CD14-positive monocyte (primary cell): ENCODE data around the gene ESD. TPM values are rescaled to one million over a fixed set of nuclear protein-coding genes. Genes with fewer than 3 reads are reported as not detected.

Experiments used
- DNase-seq, 3 donors: peaks; one replicate each; pipeline ENCODE4 v3.0.0-alpha.2; 2011 to 2022
- H2AFZ ChIP-seq: 2 replicates; pipeline ENCODE4 v1.6.0; 2012; ENCODE audit warnings: mild to moderate bottlenecking, low read depth, low read length, inconsistent platforms; ENCODE audit not compliant: insufficient read depth, poor library complexity, severe bottlenecking
- H3K27ac ChIP-seq, 2 donors: 1 replicate in 1 of 2; 2 replicates in 1 of 2; pipeline ENCODE4 v1.5.1; 2012 to 2013; ENCODE audit warnings: low read length in 2 of 2, control low read depth in 1 of 2, inconsistent platforms in 1 of 2, low read depth in 1 of 2, mild to moderate bottlenecking in 1 of 2
- H3K27me3 ChIP-seq, 2 donors: one replicate each; pipeline versions ENCODE4 v1.6.0 to v1.6.1; 2011 to 2013; ENCODE audit warnings: low read length in 2 of 2; ENCODE audit not compliant: control insufficient read depth in 2 of 2, insufficient read depth in 2 of 2
- H3K36me3 ChIP-seq, 2 donors: replicated peaks in 1 of 2; 1 replicate in 1 of 2; 2 replicates in 1 of 2; pipeline versions ENCODE4 v1.5.1 to v1.6.1; 2012 to 2013; ENCODE audit warnings: low read length in 2 of 2, control low read depth in 1 of 2, inconsistent platforms in 1 of 2, mild to moderate bottlenecking in 1 of 2; ENCODE audit not compliant: insufficient read depth in 2 of 2, control insufficient read depth in 1 of 2
- H3K4me1 ChIP-seq, 2 donors: 1 replicate in 1 of 2; 2 replicates in 1 of 2; pipeline versions ENCODE4 v1.5.1 to v1.6.1; 2012 to 2013; ENCODE audit warnings: low read length in 2 of 2, control low read depth in 1 of 2, inconsistent platforms in 1 of 2, mild to moderate bottlenecking in 1 of 2, moderate library complexity in 1 of 2; ENCODE audit not compliant: insufficient read depth in 2 of 2, control insufficient read depth in 1 of 2
- H3K4me2 ChIP-seq: replicated peaks from 2 replicates; pipeline ENCODE3; 2012; ENCODE audit warnings: low read length, moderate library complexity, mild to moderate bottlenecking; ENCODE audit not compliant: poor library complexity, severe bottlenecking; ENCODE audit errors: extremely low read depth
- H3K4me3 ChIP-seq, 3 experiments: fragments of 200-600 bp in 1 of 3; sonication (generic) in 1 of 3; replicated peaks in 1 of 3; 1 replicate in 2 of 3; 2 replicates in 1 of 3; pipeline ENCODE4 v1.5.1; 2011 to 2013; ENCODE audit warnings: low read length in 3 of 3, mild to moderate bottlenecking in 3 of 3, control low read depth in 2 of 3, low read depth in 2 of 3, inconsistent platforms in 1 of 3, moderate library complexity in 1 of 3
- H3K79me2 ChIP-seq: 2 replicates; pipeline ENCODE4 v1.6.0; 2012; ENCODE audit warnings: mild to moderate bottlenecking, control low read depth, inconsistent platforms, low read length, moderate library complexity; ENCODE audit not compliant: insufficient read depth
- H3K9ac ChIP-seq: 2 replicates; pipeline ENCODE4 v1.6.0; 2017; ENCODE audit warnings: low read length, mild to moderate bottlenecking; ENCODE audit not compliant: insufficient read depth, poor library complexity, severe bottlenecking
- H3K9me3 ChIP-seq, 2 donors: replicated peaks in 1 of 2; 1 replicate in 1 of 2; 2 replicates in 1 of 2; pipeline versions ENCODE4 v1.5.1 to v1.6.1; 2012 to 2013; ENCODE audit warnings: low read length in 2 of 2, control low read depth in 1 of 2; ENCODE audit not compliant: control insufficient read depth in 1 of 2, insufficient read depth in 1 of 2
- H4K20me1 ChIP-seq: 2 replicates; pipeline ENCODE4 v1.6.0; 2012; ENCODE audit warnings: mild to moderate bottlenecking, low read length, control low read depth, moderate library complexity; ENCODE audit not compliant: insufficient read depth
- H3K27ac Mint-ChIP-seq, 7 donors: one replicate each; pipeline ENCODE4 v1.8.0; 2020; ENCODE audit warnings: mild to moderate bottlenecking in 7 of 7, mixed read lengths in 7 of 7, moderate library complexity in 6 of 7, inconsistent platforms in 2 of 7
- H3K27me3 Mint-ChIP-seq, 3 donors: one replicate each; pipeline ENCODE4 v1.8.0; 2021 to 2022; ENCODE audit warnings: low read depth in 3 of 3, mild to moderate bottlenecking in 3 of 3, mixed read lengths in 3 of 3, moderate library complexity in 3 of 3, inconsistent platforms in 1 of 3
- H3K36me3 Mint-ChIP-seq, 2 donors: one replicate each; pipeline ENCODE4 v1.8.0; 2020; ENCODE audit warnings: mixed read lengths in 2 of 2, inconsistent platforms in 1 of 2, mild to moderate bottlenecking in 1 of 2
- H3K4me1 Mint-ChIP-seq: one replicate; pipeline ENCODE4 v1.8.0; 2020; ENCODE audit warnings: mild to moderate bottlenecking, mixed read lengths
- H3K4me3 Mint-ChIP-seq, 2 donors: one replicate each; pipeline ENCODE4 v1.8.0; 2020; ENCODE audit warnings: mild to moderate bottlenecking in 2 of 2, mixed read lengths in 2 of 2, moderate library complexity in 1 of 2
- H3K9me3 Mint-ChIP-seq, 7 donors: one replicate each; pipeline ENCODE4 v1.8.0; 2020 to 2022; ENCODE audit warnings: mixed read lengths in 7 of 7, mild to moderate bottlenecking in 6 of 7, moderate library complexity in 6 of 7, inconsistent platforms in 2 of 7
- CTCF ChIP-seq: fragments of 200-600 bp; IDR thresholded peaks from one replicate; pipeline ENCODE4 v1.8.0; 2022; ENCODE audit warnings: antibody characterized with exemption, mild to moderate bottlenecking
- WGBS: methylation state at CpG from one replicate; pipeline ENCODE4 v1.1.5; 2013; ENCODE audit warnings: missing lambda C conversion rate; ENCODE audit not compliant: insufficient coverage; 5-methylcytosine and 5-hydroxymethylcytosine counted together
- intact Hi-C, 2 donors: fragments of 100-400 bp; cut with micrococcal nuclease; formaldehyde crosslinking; loops; one replicate each; pipeline versions ENCODE4 v1.15.0 to v1.15.1; 2023
- polyA plus RNA-seq, 3 donors: library from polyadenylated mRNA; depleted of rRNA in 1 of 3; unstranded in 2 of 3; stranded (reverse) in 1 of 3; fragments of 300-500 nt in 2 of 3; fragments of >200 nt in 1 of 3; fragmentation: Illumina TruSeq in 2 of 3; gene quantifications; 1 replicate in 2 of 3; 2 replicates in 1 of 3; pipeline ENCODE4 v1.2.3, GENCODE V29; 2012 to 2021

Gene ESD
- polyA plus RNA-seq, 3 donors, result 46.8 to 147 (median 139) TPM

- no peak overlapping the region for H3K27ac Mint-ChIP-seq
- Histone ChIP-seq H3K27me3 (peaks cover 10 to 14% of the 10 kb centered on the region in 2 donors), H4K20me1 (peaks cover 8% of the 10 kb centered on the region), H3K36me3 (peaks cover 4 to 30% of the 10 kb centered on the region in 2 donors), H3K4me3 (no peak overlapping the region), H3K27ac (no peak overlapping the region), H3K4me1 (peaks cover 29 to 34% of the 10 kb centered on the region in 2 donors), H3K79me2 (no peaks in the 10 kb centered on the region), H3K9ac (no peak overlapping the region), H3K4me2 (no peak overlapping the region), H3K9me3 (no peaks in the 10 kb centered on the region), H2AFZ (no peak overlapping the region)
- H3K27me3 Mint-ChIP-seq, result peaks cover 10 to 17% (median 12%) of the 10 kb centered on the region in 3 donors
- intact Hi-C loops, result no loop called here
- peak overlapping the region in 1 of 2 donors; percentile 18 for H3K4me3 Mint-ChIP-seq
- peaks cover 43% of the 10 kb centered on the region for H3K4me1 Mint-ChIP-seq
- peaks cover 0 to 7% (median 0%) of the 10 kb centered on the region in 7 donors for H3K9me3 Mint-ChIP-seq
- no peak for TF ChIP-seq CTCF
- DNase-seq, result no peak
- WGBS, result 83% methylated on average over 2 of the region's 2 CpGs
- peaks cover 52 to 62% of the 10 kb centered on the region in 2 donors for H3K36me3 Mint-ChIP-seq
These were observed 47.0 kb downstream of the ESD start for GRCh38 chr13:46749951-46750350.

GRCh38 chr13:46748300-46748699 lies 48.7 kb downstream of the ESD start:
- Histone ChIP-seq H3K9ac (no peak overlapping the region), H3K27ac (no peak overlapping the region), H3K9me3 (no peaks in the 10 kb centered on the region), H3K4me3 (no peak overlapping the region), H3K4me2 (no peak overlapping the region), H2AFZ (no peak overlapping the region), H3K4me1 (peaks cover 29 to 34% of the 10 kb centered on the region in 2 donors), H3K27me3 (peaks cover 4 to 5% of the 10 kb centered on the region in 2 donors), H3K36me3 (peaks cover 4 to 38% of the 10 kb centered on the region in 2 donors), H4K20me1 (peaks cover 8% of the 10 kb centered on the region), H3K79me2 (no peaks in the 10 kb centered on the region)
- peak overlapping the region in 1 of 7 donors; percentile 63 for H3K27ac Mint-ChIP-seq
- intact Hi-C loops, result no loop called here
- WGBS, result no CpG with 5 or more reads among the region's 4 CpGs
- peaks cover 0 to 10% (median 0%) of the 10 kb centered on the region in 7 donors for H3K9me3 Mint-ChIP-seq
- DNase-seq, result peak; percentile 15 to 27 (median 25)
- H3K27me3 Mint-ChIP-seq, result peaks cover 2 to 7% (median 3%) of the 10 kb centered on the region in 3 donors
- H3K4me1 Mint-ChIP-seq, result peaks cover 36% of the 10 kb centered on the region
- peaks cover 57 to 61% of the 10 kb centered on the region in 2 donors for H3K36me3 Mint-ChIP-seq
- no peak for TF ChIP-seq CTCF
- H3K4me3 Mint-ChIP-seq, result peak overlapping the region in 1 of 2 donors; percentile 10
